Effector CD8-positive, alpha-beta T cell (primary cell): ENCODE data around the gene MAGEB4.
"Not testable (repeated sequence)": the region's sequence is repeated elsewhere in the genome, so short reads cannot be mapped to it uniquely, and the experiment has no call there.

ENCODE experiments used
- DNase-seq: peaks from one replicate; lab custom pipeline; 2025; lab: John Stamatoyannopoulos, UW
- total RNA-seq, 4 experiments: gene quantifications; one replicate each; lab custom pipeline; 2026; lab: John Stamatoyannopoulos, UW

The MAGEB4 gene, protein sequence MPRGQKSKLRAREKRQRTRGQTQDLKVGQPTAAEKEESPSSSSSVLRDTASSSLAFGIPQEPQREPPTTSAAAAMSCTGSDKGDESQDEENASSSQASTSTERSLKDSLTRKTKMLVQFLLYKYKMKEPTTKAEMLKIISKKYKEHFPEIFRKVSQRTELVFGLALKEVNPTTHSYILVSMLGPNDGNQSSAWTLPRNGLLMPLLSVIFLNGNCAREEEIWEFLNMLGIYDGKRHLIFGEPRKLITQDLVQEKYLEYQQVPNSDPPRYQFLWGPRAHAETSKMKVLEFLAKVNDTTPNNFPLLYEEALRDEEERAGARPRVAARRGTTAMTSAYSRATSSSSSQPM
- 0 reads per million in 4 experiments for total RNA-seq

DNA sequence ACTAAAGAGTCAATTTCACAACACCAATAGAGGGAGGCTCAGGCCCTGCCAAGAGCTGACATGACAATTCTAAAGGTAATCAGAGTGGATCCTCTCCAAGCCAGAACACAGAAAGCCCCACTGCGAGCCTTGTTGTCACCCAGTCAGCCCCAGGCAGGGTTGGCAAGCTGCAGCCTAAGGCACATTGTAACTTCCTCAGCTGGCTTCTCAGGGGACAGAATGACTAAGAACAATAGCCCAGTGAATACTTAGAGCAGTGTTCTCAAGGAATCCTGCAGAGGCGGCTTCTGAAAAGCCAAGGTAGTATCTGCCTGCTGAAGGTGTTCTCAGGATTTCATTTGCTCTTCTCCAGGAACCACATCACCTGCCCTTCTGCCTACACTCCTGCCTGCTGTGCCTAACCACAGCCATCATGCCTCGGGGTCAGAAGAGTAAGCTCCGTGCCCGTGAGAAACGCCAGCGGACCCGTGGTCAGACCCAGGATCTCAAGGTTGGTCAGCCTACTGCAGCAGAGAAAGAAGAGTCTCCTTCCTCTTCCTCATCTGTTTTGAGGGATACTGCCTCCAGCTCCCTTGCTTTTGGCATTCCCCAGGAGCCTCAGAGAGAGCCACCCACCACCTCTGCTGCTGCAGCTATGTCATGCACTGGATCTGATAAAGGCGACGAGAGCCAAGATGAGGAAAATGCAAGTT, at the start of gene MAGEB4:
MAGEB4 (plus strand) TSS at position 277 of the 692 bp plus-strand sequence; CDS start at position 413, 136 bp downstream.
- DNase-seq = no peak

DNA sequence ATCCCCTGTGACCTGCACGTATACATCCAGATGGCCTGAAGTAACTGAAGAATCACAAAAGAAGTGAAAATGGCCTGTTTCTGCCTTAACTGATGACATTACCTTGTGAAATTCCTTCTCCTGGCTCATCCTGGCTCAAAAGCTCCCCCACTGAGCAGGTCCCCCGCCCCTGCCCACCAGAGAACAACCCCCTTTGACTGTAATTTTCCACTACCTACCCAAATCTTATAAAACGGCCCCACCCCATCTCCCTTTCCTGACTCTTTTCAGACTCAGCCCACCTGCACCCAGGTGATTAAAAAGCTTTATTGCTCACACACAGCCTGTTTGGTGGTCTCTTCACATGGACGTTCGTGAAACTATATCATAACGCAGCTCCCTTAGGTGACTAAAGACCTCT, 47.9 kb upstream of the MAGEB4 start:
- not testable (repeated sequence) for DNase-seq

DNA sequence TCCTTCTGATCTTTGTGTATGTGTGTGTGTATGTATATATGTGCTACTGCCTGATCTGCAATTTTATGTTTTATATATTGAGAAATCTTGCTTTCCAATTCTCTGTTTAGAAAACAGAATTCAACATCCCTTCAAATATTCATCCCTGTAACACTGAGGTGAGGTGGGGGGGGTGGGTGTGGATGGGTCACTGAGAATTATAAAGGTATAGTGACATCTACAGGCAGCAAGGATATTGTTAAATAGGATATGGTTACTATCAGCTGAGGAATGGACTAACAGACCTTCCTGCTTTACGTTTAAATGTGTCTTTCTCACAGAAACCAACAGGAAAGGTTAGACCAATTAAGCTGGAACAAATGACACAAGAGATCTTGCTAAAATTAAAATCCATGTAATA, 45.5 kb upstream of the MAGEB4 start:
- no peak for DNase-seq

DNA sequence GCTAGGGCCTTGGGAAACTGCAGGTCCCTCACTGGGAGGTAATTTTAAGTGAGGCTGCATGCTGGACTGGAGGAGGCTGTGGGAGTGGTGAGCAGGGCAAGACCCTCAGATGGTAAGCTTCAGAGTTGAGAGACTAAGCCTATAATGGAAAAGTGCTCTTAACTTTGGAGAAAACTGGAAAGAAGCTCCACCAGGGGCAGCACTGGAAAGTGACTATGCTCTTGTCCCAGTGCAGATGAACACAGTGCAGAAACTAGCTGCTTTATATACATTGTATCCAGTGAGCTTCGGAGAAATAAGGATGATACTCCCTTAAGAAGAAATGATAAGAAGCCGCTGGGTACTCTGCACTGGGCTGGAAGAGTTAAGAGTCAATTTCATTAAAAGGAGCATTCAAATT, 29.6 kb upstream of the MAGEB4 start:
- no peak for DNase-seq

DNA sequence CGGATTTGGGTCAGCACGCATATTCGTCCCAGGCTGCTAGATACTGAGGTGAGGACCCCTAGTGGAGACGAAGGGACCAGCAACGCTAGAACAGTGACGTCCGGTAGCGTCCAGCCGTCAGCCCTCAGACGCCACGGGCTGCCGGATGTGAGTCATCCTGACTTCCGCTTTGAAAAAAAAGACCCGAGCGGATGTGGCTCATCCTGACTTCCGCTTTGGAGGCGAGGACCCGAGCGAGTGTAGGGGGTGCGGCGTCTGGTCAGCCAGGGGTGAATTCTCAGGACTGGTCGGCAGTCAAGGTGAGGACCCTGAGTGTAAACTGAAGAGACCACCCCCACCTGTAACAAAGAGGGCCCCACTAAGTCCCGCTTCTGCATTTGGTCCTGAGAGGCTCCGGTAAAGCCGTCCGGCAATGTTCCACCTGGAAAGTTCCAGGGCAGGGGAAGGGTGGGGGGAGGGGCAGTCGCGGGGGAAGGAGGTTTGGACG, 26.4 kb upstream of the MAGEB4 start, which contains the start of gene MAGEB2:
MAGEB2 (plus strand) TSS at position 207 of the 487 bp plus-strand sequence. CDS start 3,018 bp downstream, outside the sequence.
- DNase-seq = no peak

DNA sequence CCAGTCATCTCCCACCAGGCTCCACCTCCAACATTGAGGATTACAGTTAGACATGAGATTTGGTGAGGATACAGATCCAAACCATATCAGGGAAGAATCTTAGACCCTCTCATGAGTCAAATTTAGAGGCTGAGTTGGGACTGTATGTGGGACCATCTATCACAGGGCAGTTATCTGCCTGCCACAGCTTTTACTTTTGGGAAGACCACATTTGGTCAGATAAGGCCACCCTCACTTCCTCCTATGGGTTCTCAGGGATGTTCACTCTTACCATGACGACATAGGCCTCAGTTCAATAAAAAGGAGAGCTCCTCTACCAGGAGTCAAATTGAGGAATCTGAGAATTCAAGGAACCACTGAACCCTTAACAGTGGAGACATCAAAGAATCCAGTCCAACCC, 24.3 kb upstream of the MAGEB4 start:
- no peak for DNase-seq

DNA sequence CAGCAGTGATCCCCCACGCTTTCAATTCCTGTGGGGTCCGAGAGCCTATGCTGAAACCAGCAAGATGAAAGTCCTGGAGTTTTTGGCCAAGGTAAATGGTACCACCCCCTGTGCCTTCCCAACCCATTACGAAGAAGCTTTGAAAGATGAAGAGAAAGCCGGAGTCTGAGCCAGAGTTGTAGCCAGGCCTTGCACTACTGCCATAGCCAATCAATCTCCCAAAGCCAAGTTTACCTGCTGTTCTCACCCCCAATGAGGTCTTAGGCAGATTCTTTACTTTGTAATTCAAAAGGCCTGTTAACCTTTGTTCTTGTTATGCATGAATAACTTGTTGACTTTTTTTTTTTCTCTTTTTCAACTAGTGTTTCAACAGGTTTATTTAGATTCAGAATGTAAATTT, 22.4 kb upstream of the MAGEB4 start:
- no peak for DNase-seq

DNA sequence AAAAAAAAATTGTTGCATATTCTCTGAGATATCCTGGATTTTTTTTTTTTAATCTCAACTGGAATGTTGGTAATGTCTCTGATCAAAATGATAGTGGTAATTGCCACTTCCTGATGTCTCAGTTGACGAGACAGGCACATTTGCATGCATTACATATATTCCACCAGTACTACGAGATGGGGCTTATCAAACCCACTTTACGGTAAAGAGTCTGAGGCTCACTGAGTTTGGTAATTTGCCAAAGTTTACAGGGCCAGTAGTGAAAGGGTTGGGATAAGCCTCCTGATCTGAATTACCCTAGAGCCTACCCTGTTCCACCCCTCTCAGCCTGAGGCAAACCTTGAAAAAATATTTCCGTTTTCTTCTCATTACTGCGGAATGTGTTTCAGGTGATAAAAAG, 21.1 kb upstream of the MAGEB4 start:
- no peak for DNase-seq

DNA sequence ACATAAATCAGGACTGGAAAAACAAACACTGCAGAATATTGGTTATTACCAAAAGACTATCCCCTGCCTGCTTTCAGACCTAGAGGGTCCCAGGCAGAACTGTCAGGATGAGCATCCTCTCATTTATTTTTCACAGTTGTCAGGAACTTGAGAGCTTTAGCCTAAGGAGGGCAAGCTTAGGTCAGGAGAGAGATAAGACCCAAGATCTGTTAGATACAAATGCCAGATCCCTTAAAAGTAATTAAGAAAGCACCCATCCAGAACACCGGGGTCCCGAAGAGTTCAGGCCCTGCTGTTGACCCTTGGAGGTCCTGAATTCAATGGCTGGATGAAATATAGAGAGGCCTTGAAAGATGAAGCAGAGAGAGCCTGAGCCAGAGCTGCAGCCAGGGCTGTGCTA, 17.3 kb upstream of the MAGEB4 start:
- no peak for DNase-seq

DNA sequence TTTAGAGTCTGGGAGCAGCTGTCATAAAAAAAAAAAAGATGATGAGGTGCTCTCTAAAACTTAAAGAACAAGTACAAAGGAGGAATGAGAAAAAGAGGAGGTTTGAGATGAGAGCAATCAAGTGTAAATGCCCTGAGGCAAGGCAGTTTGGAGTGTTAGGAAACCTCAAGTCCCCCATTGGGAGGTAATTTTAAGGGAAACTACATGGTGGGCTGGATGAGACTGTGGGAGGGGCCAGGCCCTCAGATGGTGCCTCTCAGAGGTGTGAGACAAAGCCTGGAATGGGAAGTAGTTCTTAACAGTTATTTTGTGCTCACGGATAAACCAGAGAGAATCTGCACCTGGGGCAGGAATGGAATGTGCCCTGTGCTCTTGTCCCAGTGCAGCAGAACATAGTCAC, 13.3 kb upstream of the MAGEB4 start:
- no peak for DNase-seq

DNA sequence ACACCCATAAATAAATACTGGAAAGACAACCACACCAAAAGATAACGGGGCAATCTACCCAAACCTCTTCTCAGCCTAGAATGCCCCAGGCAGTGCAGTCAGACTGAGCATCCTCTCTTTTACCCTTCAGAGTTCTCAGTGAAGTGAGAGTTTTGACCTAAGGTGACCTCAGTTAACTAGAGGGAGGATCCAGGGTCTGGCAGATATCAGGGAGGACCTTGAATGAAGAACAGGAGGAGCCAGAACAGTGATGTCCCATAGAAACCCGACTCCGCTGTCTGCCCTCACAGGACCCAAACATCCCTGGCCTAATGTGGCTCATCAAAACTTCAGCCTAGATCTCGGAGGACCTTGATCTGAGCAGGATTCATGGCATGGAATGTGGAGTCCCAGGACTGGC, 11.4 kb upstream of the MAGEB4 start, which contains the start of gene MAGEB3:
MAGEB3 (plus strand) TSS at position 263 of the 400 bp plus-strand sequence. CDS start 5,268 bp downstream, outside the sequence.
- DNase-seq = no peak

DNA sequence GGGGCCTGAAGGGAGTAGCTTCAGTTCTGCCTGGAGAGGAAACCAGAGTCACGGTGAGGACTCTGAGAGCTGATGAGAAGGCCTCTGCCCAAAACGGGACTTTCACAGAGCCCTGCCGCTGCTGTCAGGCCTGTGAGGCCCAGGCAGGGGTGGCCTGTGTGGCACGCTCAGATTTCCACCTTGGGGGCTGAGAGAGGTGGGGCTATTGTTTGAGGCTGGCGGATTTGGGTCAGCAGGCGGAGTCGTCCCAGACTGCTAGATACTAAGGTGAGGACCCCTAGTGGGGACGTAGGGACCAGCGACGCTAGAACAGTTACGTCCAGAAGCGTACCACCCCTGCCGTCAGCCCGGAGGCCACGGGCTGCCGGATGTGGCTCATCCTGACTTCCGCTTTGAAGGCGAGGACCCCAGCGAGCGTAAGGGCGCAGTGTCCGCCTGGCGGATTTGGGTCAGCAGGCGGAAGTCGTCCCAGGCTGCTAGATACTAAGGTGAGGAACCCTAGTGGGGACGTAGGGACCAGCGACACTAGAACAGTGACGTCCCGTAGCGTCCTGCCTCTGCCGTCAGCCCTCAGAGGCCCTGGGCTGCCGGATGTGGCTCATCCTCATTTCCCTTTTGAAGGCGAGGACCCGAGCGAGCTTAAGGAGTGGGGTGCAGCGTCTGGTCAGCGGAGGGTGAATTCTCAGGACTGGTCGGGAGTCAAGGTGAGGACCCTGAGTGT, 5.1 kb downstream of the MAGEB4 start, which contains the start of gene MAGEB1:
MAGEB1 (plus strand) TSS at position 378 of the 721 bp plus-strand sequence. CDS start 3,348 bp downstream, outside the sequence.
- DNase-seq = no peak

DNA sequence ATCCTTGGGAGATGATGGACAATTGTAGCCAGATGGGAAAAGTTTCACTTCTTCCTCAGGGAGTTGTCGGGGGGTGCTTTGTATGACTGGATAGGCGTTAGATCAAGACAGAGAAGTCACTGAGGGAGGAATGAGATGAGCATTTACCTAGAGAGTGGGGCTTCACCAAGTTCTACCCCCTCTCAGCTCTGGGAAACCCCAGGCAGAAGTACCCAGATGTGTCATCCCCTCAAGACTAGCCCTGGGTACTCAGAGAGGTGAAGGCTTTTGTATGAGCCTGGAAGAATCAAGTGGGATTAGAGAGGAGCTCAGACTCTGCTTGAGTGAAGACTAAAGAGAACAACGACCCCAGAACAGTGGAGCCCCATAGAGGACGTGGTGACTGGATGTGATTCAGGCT, 7.1 kb downstream of the MAGEB4 start:
- DNase-seq = no peak

DNA sequence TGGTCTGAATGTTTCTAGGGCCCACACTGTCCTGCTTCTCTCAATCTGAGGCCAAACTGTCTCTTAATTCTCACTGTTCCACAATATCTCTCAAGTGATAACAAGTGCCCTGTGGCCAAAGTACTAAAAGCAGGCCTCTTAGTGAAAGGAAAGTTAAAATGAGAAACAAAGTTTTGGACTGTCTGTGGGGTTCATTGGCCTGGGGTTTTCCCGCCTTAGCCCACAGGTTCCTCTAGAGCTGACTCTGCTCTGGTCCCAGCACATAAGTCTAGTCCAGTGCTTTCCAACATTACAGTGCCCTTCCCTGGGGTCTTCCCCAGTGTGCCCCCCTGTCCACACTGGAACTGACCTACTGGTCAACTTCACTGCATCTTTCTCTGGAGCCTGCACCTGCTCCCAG, 11.5 kb downstream of the MAGEB4 start:
- no peak for DNase-seq

DNA sequence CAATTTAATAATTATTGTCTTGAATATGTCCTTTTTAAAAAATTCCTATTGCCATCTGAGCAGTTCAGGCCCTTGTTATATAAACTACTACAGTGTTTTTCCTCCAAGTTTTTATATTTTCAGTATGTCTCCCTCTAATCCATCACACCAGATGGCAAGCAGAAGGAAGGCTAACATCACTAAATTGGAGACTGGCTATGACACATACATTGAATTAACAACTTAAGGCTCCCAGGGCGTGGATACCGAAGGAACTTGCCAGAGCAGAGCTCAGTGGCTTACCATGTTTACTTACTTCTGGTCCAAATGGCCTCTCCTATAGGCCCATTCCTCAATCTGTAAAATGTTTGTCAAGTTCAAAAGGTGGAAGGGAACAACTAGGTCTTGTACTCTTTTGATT, 18.1 kb downstream of the MAGEB4 start:
- no peak for DNase-seq

DNA sequence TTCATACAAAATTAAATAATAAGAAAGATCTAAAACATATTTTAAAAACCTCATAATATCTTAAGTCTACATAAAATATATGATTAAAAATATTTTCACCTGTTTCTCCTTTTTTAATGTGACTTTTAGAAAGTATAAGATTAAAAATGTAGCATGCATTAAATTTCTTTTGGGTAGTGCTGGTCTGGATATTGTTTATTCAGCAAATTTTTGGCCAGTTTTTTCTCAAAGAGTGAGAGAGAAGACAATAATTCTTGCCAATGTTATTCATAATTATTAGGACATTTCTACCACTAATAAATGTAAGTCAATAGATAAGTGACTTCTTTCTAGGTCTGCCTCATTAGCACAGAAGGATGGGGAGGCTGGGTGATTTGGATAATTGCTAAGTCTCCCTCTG, 19.2 kb downstream of the MAGEB4 start:
- DNase-seq = no peak

DNA sequence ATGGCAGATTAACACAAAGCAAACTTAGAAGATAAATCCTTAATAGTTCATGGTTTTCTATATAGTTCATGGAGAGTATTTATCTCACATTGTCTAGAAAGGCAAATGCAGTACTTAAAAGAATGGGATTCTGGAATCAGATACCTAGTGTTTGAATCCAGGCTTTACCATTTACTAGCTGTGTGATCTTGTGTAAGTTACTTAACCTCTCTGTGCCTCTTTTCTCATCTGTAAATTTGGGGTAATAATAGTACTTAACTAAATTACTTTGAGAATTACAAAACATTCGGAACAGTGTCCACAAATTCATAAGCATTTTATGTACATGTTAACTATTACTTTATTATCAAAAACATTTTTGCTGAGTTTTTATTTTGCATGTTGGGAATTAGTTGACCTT, 21.0 kb downstream of the MAGEB4 start:
- no peak for DNase-seq

DNA sequence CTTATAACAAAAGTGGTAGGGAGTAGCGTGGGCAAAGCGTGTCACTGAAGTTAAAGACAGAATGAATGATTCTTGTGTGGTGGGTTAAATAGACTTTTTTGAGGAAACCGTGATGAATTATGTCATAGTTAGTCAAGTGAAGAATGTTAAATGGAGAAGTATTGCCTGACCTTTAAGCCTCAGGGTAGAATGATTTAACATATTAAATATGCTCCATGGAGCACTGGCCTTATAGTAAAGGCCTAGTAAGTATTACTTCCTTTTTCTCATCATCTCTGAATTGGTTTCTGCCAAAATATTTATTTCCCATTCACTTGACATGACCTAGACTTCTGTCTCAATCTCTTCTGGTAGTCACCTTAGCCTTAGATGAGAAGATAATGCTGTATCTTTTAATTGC, 28.8 kb downstream of the MAGEB4 start:
- no peak for DNase-seq

DNA sequence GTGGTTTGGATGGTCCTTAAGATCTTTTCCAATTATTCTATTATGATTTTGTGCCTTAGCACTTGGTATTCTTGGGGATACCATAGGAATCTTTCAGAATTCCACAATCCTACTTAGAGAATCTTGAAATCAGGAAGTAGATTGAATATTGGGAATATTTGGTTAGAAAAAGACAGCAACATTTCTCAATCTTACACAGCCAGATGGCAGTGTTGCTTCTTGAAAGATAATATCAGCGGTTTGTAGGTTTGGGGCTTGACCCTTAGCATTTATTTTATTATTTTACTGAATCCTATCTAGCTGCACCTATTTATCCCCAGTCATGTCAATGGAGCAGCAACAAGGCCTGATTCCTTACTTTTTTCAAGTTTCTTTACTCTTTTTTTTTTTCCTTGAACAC, 33.7 kb downstream of the MAGEB4 start:
- no peak for DNase-seq

DNA sequence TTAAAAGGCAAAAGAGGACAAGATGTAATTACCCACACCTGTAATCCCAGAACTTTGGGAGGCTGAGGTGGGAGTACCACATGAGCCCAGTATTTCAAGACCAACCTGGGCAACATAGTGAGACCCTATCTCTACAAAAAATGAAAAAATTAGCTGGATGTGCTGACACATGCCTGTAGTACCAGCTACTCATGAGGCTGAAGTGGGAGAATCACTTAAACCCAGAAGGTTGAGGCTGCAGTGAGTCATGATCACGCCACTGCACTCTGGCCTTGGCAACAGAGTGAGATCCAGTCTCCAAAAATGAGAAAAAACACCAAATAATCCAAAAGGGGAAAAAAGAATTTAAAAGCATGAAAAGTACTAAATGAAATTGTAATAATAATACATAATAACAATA, 36.6 kb downstream of the MAGEB4 start:
- no peak for DNase-seq

DNA sequence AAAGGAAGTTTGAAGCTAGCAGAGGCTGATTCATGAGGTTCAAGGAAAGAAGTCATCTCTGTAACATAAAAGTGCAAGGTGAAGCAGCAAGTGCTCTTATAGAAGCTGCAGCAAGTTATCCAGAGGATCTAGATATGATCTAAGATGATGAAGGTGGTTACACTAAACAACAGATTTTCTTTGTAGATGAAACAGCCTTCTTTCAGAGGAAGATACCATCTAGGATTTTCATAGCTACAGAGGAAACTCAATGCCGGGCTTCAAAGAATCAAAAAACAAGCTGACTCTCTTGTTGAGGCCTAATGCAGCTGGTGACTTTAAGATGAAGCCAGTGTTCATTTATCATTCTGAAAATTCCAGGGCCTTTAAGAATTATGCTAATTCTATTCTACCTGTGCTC, 38.6 kb downstream of the MAGEB4 start:
- DNase-seq = no peak

DNA sequence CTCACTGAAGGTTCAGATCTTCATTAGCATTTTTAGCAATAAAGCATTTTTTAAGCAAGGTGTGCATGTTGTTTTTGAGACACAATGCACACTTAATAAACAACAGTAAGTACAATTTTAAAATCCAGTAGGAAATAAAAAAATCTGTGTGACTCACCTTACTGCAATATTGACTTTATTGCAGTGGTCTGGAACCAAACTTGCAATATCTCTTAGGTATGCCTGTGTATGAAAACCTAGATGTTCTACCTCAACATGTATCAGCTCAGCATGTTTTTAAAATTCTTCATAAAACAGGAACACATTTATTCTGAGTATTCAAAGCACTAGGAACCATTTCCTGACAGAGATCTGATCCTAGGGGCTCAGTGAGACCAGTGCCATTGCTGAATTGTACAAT, 40.7 kb downstream of the MAGEB4 start:
- no peak for DNase-seq
